SKM-1 treated with dmso at 0.1 percent for 144 hours (cell line): ENCODE results near the gene AXL.
"Not testable (repeated sequence)": the region's sequence is repeated elsewhere in the genome, so short reads cannot be mapped to it uniquely, and the experiment has no call there.

Experiments used
- DNase-seq: peaks from one replicate; lab custom pipeline; 2025; ENCODE audit not compliant: unreplicated experiment; lab: John Stamatoyannopoulos, UW

The AXL gene

GRCh38 chr19:41269571-41269970 lies 50.5 kb downstream of the AXL start:
- DNase-seq: no peak

DNA sequence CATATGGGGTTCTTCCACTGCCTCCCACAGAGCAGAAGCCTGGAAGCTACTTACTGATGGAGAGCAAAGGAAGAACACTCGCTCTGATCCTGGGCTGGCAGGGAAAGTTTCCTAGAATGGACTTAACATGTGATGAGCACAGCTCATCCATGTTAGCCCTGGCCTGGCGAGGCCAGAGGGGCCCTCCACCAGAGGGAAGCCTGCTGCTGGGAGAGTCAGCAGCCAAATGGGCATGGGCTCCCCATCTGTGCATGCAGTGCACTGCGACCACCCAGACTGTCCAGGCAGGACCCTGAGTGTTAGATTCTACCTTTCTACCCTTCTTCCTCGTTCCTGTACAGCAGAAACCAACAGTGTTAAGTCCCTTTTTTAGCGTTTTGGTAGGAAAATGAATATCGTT lies 54.1 kb downstream of the AXL start:
- no peak for DNase-seq

DNA sequence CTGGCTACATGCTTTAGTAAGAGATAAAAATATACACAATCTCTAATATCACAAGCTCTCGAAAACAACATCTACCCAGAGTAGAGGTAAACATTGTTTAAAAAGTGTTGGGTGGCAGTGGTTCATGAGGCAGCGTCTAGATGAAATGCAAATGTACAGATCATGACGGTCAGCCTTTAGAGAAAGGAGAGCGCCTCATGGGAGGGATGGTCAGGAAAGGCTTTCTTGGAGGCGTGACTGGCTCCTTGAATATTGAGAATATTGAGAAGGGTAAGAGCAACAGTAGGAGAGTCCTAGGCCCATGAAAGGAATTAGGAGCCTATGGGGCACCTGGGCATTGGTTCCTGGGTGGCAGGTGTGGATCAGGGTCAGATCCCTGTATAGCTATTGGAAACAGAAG lies 55.8 kb downstream of the AXL start:
- no peak for DNase-seq

GRCh38 chr19:41276231-41276630 lies 57.2 kb downstream of the AXL start:
- DNase-seq: no peak

DNA sequence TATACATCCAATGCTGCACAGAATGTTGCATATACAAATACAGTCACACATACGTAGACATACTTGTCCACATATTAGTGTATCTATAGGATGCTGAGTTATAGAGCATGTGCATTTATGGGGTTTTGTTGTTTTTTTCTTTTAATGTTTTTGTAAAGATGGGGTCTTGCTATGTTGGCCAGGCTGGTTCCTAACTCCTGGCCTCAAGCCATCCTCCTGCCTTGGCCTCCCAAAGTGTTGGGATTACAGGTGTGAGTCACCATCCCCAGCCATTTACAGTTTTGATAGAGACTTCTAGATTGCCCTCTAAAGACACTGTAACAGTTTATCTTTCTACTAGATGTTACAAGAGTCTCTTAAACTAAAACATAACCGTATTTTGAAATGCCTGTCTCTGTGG lies 59.5 kb downstream of the AXL start:
- no peak for DNase-seq

- no peak for DNase-seq
These were observed 69.9 kb downstream of the AXL start for GRCh38 chr19:41288673-41289530.

DNA sequence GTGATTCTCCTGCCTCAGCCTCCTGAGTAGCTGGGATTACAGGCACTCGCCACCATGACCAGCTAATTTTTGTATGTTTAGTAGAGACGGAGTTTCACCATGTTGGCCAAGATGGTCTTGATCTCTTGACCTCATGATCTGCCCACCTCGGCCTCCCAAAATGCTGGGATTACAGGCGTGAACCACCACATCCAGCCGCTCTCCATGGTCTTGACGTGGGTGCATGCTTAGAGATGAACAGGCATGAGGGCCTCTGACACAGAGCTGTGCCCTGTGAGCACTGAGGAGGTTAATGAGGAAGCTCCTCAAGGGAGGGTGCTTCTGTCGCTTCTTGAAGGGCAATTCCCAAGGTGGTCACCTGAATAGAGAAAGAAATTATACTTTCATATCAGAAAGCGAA lies 70.8 kb downstream of the AXL start:
- not testable (repeated sequence) for DNase-seq

- DNase-seq: no peak
These were observed 75.4 kb downstream of the AXL start for GRCh38 chr19:41294393-41294792.

- DNase-seq: no peak
These were observed 76.5 kb downstream of the AXL start for GRCh38 chr19:41295499-41295898.

- DNase-seq: no peak
These were observed 77.4 kb downstream of the AXL start for GRCh38 chr19:41296433-41296871.

DNA sequence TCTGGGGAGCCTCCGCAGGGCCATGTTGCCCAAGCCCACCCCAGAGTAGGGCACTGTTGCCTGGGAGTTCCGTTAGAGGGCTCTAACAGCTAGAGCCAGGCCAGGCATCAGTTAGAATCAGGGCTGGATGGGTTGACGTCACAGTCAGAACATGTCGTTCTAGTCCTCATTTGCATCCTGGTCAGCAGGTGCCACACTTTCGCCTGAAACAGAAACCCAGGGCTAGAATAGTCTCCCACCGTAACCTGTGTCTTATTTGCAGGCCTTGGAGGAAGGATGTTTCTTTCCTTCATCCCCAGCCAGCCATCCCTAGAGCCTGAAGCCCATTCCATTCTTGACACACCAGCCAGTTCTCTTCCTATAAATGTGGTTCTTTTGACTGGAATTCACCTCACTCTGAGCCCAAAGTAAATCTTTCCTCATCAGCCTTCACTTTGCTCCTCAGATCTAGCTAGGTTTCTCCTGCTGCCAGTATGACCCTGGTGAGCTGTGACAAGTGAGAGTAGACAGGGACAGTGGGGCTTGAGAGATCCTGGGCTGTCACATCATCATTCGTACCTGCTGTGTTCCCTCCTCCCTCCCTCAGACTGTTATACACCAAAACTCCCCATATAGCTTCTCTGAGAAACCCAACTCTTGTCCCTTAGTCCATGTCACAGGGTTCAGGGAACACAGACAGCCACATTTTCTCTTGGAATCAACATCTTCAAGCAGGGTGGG lies 78.8 kb downstream of the AXL start:
- DNase-seq: no peak

DNA sequence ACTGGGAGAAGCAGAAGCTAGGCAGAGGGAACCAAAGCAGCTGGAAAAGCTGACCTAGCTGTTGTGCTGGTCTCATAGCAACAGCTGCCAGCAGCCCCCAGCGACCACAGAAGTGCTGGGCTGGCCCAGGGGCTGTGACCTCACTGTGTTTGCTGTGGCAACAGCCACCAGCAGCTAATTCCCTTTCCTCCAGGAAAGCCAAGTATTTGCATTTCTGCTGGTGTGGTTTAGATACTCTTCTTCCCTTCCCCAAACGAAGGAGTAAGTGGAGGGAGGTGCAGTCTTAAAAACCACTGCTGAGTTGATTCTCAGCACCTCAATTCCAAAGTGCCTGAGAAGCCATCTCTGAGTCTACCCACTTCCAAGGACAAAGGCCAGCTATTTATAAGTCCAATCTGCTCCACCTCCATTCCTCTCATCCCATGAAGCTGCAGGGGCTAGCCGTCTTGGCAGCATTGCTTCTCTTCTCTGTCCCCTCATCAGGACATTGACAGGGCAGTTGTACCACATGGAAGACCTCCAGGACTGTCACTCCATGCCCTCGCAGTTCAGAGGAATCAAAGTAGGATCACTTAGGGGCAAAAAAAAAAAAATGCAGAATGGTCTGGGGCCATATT lies 79.4 kb downstream of the AXL start:
- DNase-seq: no peak

DNA sequence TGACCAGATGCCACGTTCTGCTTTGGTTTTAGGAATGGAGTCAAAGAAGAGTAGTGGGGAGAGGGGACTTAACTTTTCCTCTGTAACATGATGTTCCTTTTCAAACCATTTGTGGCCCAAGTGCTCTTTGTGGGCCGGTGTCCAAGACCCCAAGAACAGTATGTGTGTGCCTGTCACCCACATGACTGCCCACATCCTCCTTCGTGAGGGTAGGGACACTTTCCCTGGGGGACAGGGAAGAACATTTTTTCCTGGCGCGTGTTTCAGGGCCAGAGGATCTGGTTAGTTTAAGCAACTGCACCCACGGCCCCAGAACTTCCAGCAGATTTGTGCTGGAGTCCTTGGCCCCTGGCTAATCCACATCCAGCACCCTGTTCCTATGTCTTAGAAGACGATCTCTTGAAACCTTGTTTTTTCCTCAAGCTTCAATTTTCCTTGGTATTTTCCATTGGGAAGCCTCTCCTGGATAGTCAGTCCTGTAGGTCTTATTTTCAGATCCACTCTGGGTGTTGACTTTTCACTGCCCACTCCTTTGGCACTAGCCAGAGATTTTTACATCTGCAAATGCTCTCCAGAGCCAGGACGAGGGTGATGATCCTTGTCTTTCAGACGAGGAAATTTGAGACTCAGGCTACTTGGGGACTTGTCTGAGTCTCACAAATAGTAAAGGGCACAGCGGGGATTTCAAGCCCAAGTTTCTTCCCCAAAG lies 80.2 kb downstream of the AXL start:
- DNase-seq: no peak

- DNase-seq: no peak
These were observed 80.7 kb downstream of the AXL start for GRCh38 chr19:41299755-41300089.

DNA sequence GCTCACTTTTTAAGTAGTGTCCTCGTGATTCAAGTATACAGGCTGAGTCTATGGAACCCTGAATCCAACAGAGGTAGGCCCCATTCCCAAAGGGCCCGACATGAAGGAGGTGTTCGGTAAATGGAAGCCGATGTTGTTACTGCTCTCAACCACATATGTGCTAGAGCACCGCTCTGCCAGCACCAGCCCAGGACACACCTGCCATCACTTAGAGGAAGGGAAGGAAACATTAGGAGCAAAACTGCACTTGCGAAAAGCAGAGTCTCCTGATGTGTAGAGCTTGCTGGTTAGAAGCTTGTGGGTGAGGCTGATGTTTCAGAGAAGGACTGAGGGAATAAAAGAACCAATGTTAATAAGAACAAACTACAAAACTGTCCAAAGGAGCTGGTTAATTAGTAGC lies 81.5 kb downstream of the AXL start:
- DNase-seq: no peak

DNA sequence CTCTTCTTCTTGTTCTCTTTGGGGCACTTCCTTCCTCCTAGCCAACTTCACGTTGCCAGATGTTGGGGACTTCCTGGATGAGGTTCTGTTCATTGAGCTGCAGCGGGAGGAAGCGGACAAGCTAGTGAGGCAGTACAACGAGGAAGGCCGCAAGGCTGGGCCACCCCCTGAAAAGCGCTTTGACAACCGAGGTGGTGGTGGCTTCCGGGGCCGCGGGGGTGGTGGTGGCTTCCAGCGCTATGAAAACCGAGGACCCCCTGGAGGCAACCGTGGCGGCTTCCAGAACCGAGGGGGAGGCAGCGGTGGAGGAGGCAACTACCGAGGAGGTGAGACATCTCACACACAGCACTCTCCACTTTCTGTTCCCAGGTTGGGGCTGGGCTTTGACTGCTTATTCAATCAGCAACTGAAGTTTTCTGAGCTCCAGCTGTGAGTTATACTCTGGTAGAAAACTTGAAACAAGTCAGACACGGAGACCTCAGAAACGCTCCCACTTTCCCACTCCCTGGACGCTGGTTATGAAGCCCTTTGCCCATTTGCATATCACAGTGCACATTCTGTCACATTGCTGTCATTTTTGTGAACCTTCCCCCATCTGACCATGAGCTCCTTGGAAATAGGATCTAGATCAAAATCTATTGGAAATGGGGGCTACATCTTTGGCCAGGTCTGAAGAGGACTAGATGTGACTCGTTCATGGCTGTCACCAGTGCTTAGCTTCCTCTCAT lies 83.8 kb downstream of the AXL start:
- no peak for DNase-seq

GRCh38 chr19:41303954-41304353 lies 84.9 kb downstream of the AXL start:
- no peak for DNase-seq

DNA sequence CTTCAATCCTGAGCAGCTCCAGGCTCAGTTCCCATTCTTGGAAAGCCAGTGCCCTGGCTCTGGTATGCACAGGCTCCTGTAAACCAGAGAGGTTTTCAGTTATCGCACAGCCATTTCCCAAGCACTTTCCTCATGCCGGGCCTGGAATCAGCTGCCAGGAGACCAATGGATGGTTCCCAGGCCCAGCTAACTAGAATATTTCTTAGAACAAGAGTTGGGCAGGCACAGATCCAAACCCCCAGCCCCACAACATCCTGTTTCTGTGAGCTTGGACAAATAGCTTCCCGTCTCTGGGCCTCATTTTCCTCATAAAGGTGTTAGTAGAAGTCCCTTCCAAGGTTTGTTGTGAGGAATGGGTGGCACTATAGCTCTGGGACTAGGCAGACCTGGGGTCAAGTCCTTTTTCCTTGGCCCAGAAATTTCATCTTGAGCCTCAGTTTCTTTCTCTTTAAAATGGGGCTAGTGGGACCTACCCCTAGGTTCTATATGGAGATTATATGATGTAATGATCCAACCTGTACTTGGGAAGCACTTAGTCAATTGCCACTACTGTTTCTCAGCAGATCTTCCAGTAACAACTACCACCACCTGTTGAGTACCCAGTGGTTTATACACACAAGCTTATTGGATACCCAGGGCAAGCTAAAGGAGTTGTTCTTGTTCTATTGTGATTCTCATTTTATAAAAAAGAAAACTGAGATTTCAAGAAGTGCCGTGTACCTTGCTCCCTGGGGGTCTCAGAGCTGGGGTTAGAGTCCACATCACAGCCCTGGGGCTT lies 85.9 kb downstream of the AXL start:
- no peak for DNase-seq

GRCh38 chr19:41305927-41306793 lies 87.1 kb downstream of the AXL start:
- no peak for DNase-seq
